Endothelial cell of umbilical vein (primary cell): Measurements from ENCODE around the gene CIDEB. TPM values are rescaled to one million over a fixed set of nuclear protein-coding genes. Genes with fewer than 3 reads are reported as not detected.

ENCODE experiments used
- BruUV-seq: library from RNA; stranded (reverse); fragments of 400-500 nt; replicated peaks from 2 replicates; lab custom pipeline; 2021; lab: Mats Ljungman, UMichigan
- CTCF ChIA-PET: fragments of 300-600, 350-600 bp; sonication (Branson Sonifier 250); formaldehyde crosslinking; loops from one replicate; lab custom pipeline; 2021; ENCODE audit warnings: antibody characterized with exemption, inconsistent platforms; lab: Charles Lee
- POLR2A ChIA-PET: fragments of 300-600, 350-600 bp; sonication (Branson Sonifier 250); formaldehyde crosslinking; loops from one replicate; lab custom pipeline; 2021; ENCODE audit warnings: antibody characterized with exemption, inconsistent platforms; lab: Charles Lee
- DNase-seq: peaks from one replicate; pipeline ENCODE4 v3.0.0-alpha.2; 2011; ENCODE audit warnings: low read depth, low spot score
- FAIRE-seq: peaks from 2 replicates; lab custom pipeline; 2011; peaks lifted over from hg19 to GRCh38; lab: Jason Lieb, UNC
- H2AFZ ChIP-seq: 2 replicates; pipeline ENCODE4 v1.6.0; 2012; ENCODE audit warnings: low read depth, low read length, control low read depth, inconsistent platforms
- H3K27ac ChIP-seq: 2 replicates; pipeline ENCODE4 v1.5.1; 2011; ENCODE audit warnings: low read depth, mild to moderate bottlenecking, control low read depth, low read length, moderate library complexity; ENCODE audit not compliant: insufficient read depth
- H3K27me3 ChIP-seq, 2 experiments: 2 replicates each; pipeline versions ENCODE4 v1.6.0 to v1.6.1; 2011; ENCODE audit warnings: low read length in 2 of 2, mixed read lengths in 1 of 2; ENCODE audit not compliant: control insufficient read depth in 2 of 2, insufficient read depth in 2 of 2
- H3K36me3 ChIP-seq, 2 experiments: 2 replicates in 1 of 2; 3 replicates in 1 of 2; pipeline ENCODE4 v1.5.1; 2011; ENCODE audit warnings: low read length in 2 of 2, mild to moderate bottlenecking in 1 of 2, moderate library complexity in 1 of 2; ENCODE audit not compliant: control insufficient read depth in 2 of 2, insufficient read depth in 2 of 2; ENCODE audit errors: extremely low read depth in 1 of 2
- H3K4me1 ChIP-seq: 3 replicates; pipeline ENCODE4 v1.5.1; 2011; ENCODE audit warnings: mild to moderate bottlenecking, low read length; ENCODE audit not compliant: control insufficient read depth, insufficient read depth; ENCODE audit errors: extremely low read depth
- H3K4me2 ChIP-seq: 2 replicates; pipeline ENCODE4 v1.6.1; 2011; ENCODE audit warnings: low read length, control low read depth, mixed read lengths; ENCODE audit not compliant: insufficient read depth
- H3K4me3 ChIP-seq, 3 experiments: fragments of 200-600 bp in 1 of 3; sonication (generic), shearing (Covaris generic) in 1 of 3; replicated peaks in 1 of 3; 2 replicates each; pipeline ENCODE4 v1.5.1; 2011 to 2016; ENCODE audit warnings: control low read depth in 3 of 3, low read length in 3 of 3, mild to moderate bottlenecking in 2 of 3, inconsistent platforms in 1 of 3, low read depth in 1 of 3, moderate library complexity in 1 of 3; ENCODE audit not compliant: insufficient read depth in 1 of 3
- H3K79me2 ChIP-seq: 2 replicates; pipeline ENCODE4 v1.6.0; 2012; ENCODE audit warnings: low read length, inconsistent platforms; ENCODE audit not compliant: control insufficient read depth, insufficient read depth
- H3K9ac ChIP-seq: replicated peaks from 2 replicates; pipeline ENCODE3; 2011; ENCODE audit warnings: low read length, control low read depth; ENCODE audit not compliant: insufficient read depth; ENCODE audit errors: extremely low read depth
- H3K9me1 ChIP-seq: replicated peaks from 3 replicates; pipeline ENCODE4 v1.6.0; 2011; ENCODE audit warnings: mild to moderate bottlenecking, low read length; ENCODE audit not compliant: control insufficient read depth, insufficient read depth; ENCODE audit errors: extremely low read depth
- H3K9me3 ChIP-seq: replicated peaks from 2 replicates; pipeline ENCODE4 v1.5.1; 2012; ENCODE audit warnings: low read length, inconsistent platforms; ENCODE audit not compliant: control insufficient read depth, insufficient read depth
- H4K20me1 ChIP-seq: replicated peaks from 2 replicates; pipeline ENCODE3; 2011; ENCODE audit warnings: mild to moderate bottlenecking, low read length; ENCODE audit not compliant: control insufficient read depth, insufficient read depth; ENCODE audit errors: extremely low read depth
- EZH2 ChIP-seq: IDR thresholded peaks from 2 replicates; pipeline ENCODE4 v1.6.1; 2012; ENCODE audit warnings: borderline replicate concordance, low read depth, mild to moderate bottlenecking, moderate library complexity, low read length, inconsistent platforms; ENCODE audit not compliant: severe bottlenecking
- FOS ChIP-seq: IDR thresholded peaks from 2 replicates; pipeline ENCODE4 v1.6.1; 2011; ENCODE audit warnings: mild to moderate bottlenecking, low read length, moderate library complexity, borderline replicate concordance; ENCODE audit not compliant: insufficient read depth
- GATA2 ChIP-seq: IDR thresholded peaks from 2 replicates; pipeline ENCODE4 v1.7.0; 2011; ENCODE audit warnings: low read depth, mild to moderate bottlenecking, moderate library complexity, mixed read lengths, low read length; ENCODE audit not compliant: insufficient read length, insufficient read depth
- JUN ChIP-seq: IDR thresholded peaks from 2 replicates; pipeline ENCODE4 v1.6.1; 2011; ENCODE audit warnings: borderline replicate concordance, low read depth; ENCODE audit not compliant: insufficient read length, insufficient read depth
- MYC ChIP-seq: IDR thresholded peaks from one replicate; pipeline ENCODE4 v1.6.1; 2011; ENCODE audit warnings: mild to moderate bottlenecking, low read depth, low read length
- POLR2A ChIP-seq: IDR thresholded peaks from 2 replicates; pipeline ENCODE4 v1.6.1; 2012; ENCODE audit warnings: low read depth, mild to moderate bottlenecking, control low read depth, low read length
- POLR2AphosphoS5 ChIP-seq: IDR thresholded peaks from 2 replicates; pipeline ENCODE4 v1.6.1; 2012; ENCODE audit warnings: low read depth, mild to moderate bottlenecking, control low read depth, low read length, moderate library complexity; ENCODE audit not compliant: insufficient read depth
- dilution Hi-C: fragments of 300-500 bp; cut with MboI; formaldehyde crosslinking; loops from one replicate; pipeline ENCODE4 v1.15.0; 2019; ENCODE audit warnings: low sequenced_read_pairs; ENCODE audit not compliant: extremely low pct_ligation_motif_present
- intact Hi-C: fragments of 100-400 bp; cut with micrococcal nuclease; formaldehyde crosslinking; loops from one replicate; pipeline ENCODE4 v1.10.0; 2022
- polyA plus RNA-seq, 4 experiments: library from polyadenylated mRNA; depleted of rRNA in 3 of 4; stranded (reverse) in 3 of 4; unstranded in 1 of 4; fragments of >200 nt; gene quantifications; 2 replicates each; pipeline versions ENCODE4 v1.2.1 to v1.2.3, GENCODE V29; 2011 to 2012; ENCODE audit warnings: missing spikeins in 1 of 4
- total RNA-seq: library from RNA; stranded (reverse); gene quantifications from 2 replicates; pipeline ENCODE4 v1.2.3, GENCODE V29; 2021
- TF ChIP-seq, protein P1 (sequence below), 2 donors: IDR thresholded peaks; 1 replicate in 1 of 2; 2 replicates in 1 of 2; pipeline ENCODE4 v1.5.1; 2011; ENCODE audit warnings: low read length in 2 of 2, mild to moderate bottlenecking in 2 of 2, moderate library complexity in 2 of 2, control low read depth in 1 of 2, inconsistent platforms in 1 of 2, low read depth in 1 of 2; ENCODE audit not compliant: insufficient read depth in 1 of 2; ENCODE audit errors: extremely low read depth in 1 of 2
- TF ChIP-seq, protein P2 (sequence below): IDR thresholded peaks from 2 replicates; pipeline ENCODE4 v1.6.1; 2011; ENCODE audit not compliant: insufficient read depth, insufficient read length

CIDEB gene
- total and polyA plus RNA-seq, 2 donors (not counting 3 experiments of a cell fraction or from before 2014, with no cell fraction given): 5.2 to 7.2 TPM

- H3K9ac ChIP-seq: peak within 1 kb of the TSS; percentile 84
- peaks cover 22% of the 10 kb centered on the region for H3K4me1 ChIP-seq
- H3K27ac ChIP-seq: peak within 1 kb of the TSS; percentile 74
- dilution Hi-C loops (no loop called here), intact Hi-C loops (loop anchor here (1.0 to 5.0 kb wide), 3 partner anchors 28 to 185 kb away; partner anchors contain the start of genes DCAF11, NRL, PSME2 and RABGGTA)
- H3K9me3 ChIP-seq: no peaks in the 10 kb centered on the region
- peak within 1 kb of the TSS; percentile 98 for H2AFZ ChIP-seq
- no peaks in the 10 kb centered on the region for H4K20me1 ChIP-seq
- H3K4me3 ChIP-seq: peak within 1 kb of the TSS; percentile 79 to 85 (median 82)
- H3K4me2 ChIP-seq: peak within 1 kb of the TSS; percentile 90
- TSS peak; percentile 50 for BruUV-seq
- H3K9me1 ChIP-seq: no peaks in the 10 kb centered on the region
- peak; percentile 90 for DNase-seq
- TF ChIP-seq MYC (no peak), GATA2 (no peak), POLR2AphosphoS5 (peak; percentile 76), EZH2 (no peak), FOS (no peak), POLR2A (peak; percentile 76), JUN (no peak)
- TF ChIP-seq, protein P1, sequence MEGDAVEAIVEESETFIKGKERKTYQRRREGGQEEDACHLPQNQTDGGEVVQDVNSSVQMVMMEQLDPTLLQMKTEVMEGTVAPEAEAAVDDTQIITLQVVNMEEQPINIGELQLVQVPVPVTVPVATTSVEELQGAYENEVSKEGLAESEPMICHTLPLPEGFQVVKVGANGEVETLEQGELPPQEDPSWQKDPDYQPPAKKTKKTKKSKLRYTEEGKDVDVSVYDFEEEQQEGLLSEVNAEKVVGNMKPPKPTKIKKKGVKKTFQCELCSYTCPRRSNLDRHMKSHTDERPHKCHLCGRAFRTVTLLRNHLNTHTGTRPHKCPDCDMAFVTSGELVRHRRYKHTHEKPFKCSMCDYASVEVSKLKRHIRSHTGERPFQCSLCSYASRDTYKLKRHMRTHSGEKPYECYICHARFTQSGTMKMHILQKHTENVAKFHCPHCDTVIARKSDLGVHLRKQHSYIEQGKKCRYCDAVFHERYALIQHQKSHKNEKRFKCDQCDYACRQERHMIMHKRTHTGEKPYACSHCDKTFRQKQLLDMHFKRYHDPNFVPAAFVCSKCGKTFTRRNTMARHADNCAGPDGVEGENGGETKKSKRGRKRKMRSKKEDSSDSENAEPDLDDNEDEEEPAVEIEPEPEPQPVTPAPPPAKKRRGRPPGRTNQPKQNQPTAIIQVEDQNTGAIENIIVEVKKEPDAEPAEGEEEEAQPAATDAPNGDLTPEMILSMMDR (IDR thresholded peaks at IDR 0.05; ENCODE audit: extremely low read depth in 1 of 2, insufficient read depth in 1 of 2, low read depth in 1 of 2, low read length in 2 of 2): no peak
- TF ChIP-seq, protein P2, sequence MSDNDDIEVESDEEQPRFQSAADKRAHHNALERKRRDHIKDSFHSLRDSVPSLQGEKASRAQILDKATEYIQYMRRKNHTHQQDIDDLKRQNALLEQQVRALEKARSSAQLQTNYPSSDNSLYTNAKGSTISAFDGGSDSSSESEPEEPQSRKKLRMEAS: peak; percentile 88
- ChIA-PET POLR2A (interaction anchor here (0.6 to 1.1 kb wide), 2 partner anchors 39 to 57 kb away, joined by 3 to 7 read pairs; partner anchors contain the start of gene TINF2), CTCF (interaction anchor here (0.9 to 5.5 kb wide), 13 partner anchors 10 to 241 kb away, joined by 3 to 199 read pairs (median 12); partner anchors contain the start of genes CHMP4A, CIDEB, IRF9 and LTB4R)
- H3K79me2 ChIP-seq: peaks cover 11% of the 10 kb centered on the region
- H3K27me3 ChIP-seq: no peaks in the 10 kb centered on the region
- peaks cover 5 to 24% of the 10 kb centered on the region in 2 experiments for H3K36me3 ChIP-seq
- peak; percentile 99 for FAIRE-seq
Observed at GRCh38 chr14:24299255-24300191, 8.3 kb downstream of the CIDEB start, which contains the start of the genes DHRS1 and NOP9. TSS of gene DHRS1 (minus strand) at chr14:24299780. CDS start at chr14:24299106, 674 bp downstream. TSS of gene NOP9 (plus strand) at chr14:24299850. CDS start at chr14:24299955, 105 bp downstream.
